ENCODE results near the gene FETUB.
"Not testable (repeated sequence)": the region's sequence is repeated elsewhere in the genome, so short reads cannot be mapped to it uniquely, and the experiment has no call there.

The FETUB gene

GRCh38 chr3:186687120-186687651 is 47.0 kb downstream of the FETUB start:
- Histone ChIP-seq H3K27ac (no peak overlapping the region), H3K9ac (no peak overlapping the region), H3K4me1 (no peaks in the 10 kb centered on the region), H3K4me3 (no peak overlapping the region), H3K27me3 (no peaks in the 10 kb centered on the region), H3K36me3 (no peaks in the 10 kb centered on the region), H3K9me3 (peaks cover 13% of the 10 kb centered on the region; the same call in 1 of the 2 replicates), H4K20me1 (no peaks in the 10 kb centered on the region), H3K4me2 (no peak overlapping the region)
- no peak for TF ChIP-seq Cebpa-rat (IDR thresholded peaks at IDR 0.05)

DNA sequence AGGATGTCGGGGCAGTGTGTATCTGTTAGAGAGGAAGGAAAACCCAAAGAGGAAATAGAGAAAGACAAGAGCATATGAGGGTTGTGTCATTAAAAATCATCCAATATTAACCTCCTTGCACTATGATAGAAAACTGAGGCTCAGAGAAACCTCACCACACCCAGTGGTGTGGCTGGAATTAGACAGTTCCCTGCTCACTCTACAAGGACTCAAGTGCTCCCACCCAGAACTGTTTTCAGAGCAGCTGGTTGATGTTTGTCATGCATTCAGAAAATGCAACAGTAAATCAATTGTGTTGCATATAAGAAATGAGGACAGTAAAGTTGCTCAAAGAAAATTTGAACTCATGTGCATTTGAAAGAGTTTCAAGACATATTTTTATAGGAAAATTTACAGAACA is 50.1 kb downstream of the FETUB start:
- H3K9me3 ChIP-seq = peaks cover 10% of the 10 kb centered on the region; the same call in 1 of the 2 replicates
- not testable (repeated sequence) for H3K4me1 ChIP-seq, H4K20me1 ChIP-seq, H3K4me2 ChIP-seq, H3K27ac ChIP-seq, H3K4me3 ChIP-seq, H3K27me3 ChIP-seq, H3K36me3 ChIP-seq, H3K9ac ChIP-seq

DNA sequence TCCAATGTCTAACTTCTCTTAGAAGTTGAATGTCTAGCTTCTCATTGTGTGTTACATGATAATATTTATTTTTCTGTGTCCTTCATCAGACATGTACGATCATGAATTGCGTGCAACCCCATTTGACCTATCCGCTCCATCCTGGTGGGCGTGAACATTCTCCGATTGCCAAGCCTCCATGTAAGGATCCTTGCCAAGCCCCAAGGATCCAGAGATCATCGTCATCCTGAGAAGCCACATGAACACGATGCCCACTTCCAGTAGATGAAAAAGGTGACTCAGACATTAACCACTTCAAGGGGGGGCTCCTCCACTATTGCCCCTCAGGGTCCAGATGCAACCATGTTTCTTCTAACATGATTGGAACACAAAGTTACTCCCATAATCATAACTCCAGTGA is 51.5 kb downstream of the FETUB start:
- no peak overlapping the region for H3K9ac ChIP-seq
- no peak overlapping the region for H3K4me2 ChIP-seq
- H3K4me3 ChIP-seq = no peak overlapping the region
- no peaks in the 10 kb centered on the region for H4K20me1 ChIP-seq
- no peak overlapping the region for H3K27ac ChIP-seq
- no peaks in the 10 kb centered on the region for H3K27me3 ChIP-seq
- no peaks in the 10 kb centered on the region for H3K36me3 ChIP-seq
- no peak for TF ChIP-seq Cebpa-rat (IDR thresholded peaks at IDR 0.05)
- no peaks in the 10 kb centered on the region for H3K4me1 ChIP-seq
- H3K9me3 ChIP-seq = no peaks in the 10 kb centered on the region

DNA sequence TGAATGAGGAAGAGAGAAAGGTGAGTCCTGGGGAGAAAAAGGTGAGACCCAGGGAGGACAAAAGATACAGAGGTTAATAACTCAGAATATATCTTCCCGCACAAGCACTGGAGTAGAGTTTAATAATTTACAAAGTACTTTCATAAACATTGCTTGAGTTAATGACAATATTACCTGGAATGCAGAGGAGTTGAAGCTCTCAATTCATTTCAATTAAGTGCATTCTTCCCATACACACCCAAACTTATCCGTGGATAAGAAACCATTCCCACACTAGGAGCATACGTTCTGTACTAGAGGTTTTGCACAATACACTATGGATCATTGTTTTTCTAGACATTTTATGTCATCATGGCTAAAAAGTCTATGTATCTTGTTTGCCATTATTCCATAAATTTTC is 53.6 kb downstream of the FETUB start:
- Histone ChIP-seq H4K20me1 (no peaks in the 10 kb centered on the region), H3K4me3 (no peak overlapping the region), H3K9me3 (no peaks in the 10 kb centered on the region), H3K4me2 (no peak overlapping the region), H3K27ac (no peak overlapping the region), H3K36me3 (no peaks in the 10 kb centered on the region), H3K27me3 (no peaks in the 10 kb centered on the region), H3K9ac (no peak overlapping the region), H3K4me1 (no peaks in the 10 kb centered on the region)
- no peak for TF ChIP-seq Cebpa-rat (IDR thresholded peaks at IDR 0.05)

- H3K27ac ChIP-seq = no peak overlapping the region
- no peak overlapping the region for H3K9ac ChIP-seq
- no peaks in the 10 kb centered on the region for H4K20me1 ChIP-seq
- TF ChIP-seq Cebpa-rat (IDR thresholded peaks at IDR 0.05) = no peak
- no peaks in the 10 kb centered on the region for H3K36me3 ChIP-seq
- no peaks in the 10 kb centered on the region for H3K27me3 ChIP-seq
- no peak overlapping the region for H3K4me3 ChIP-seq
- no peaks in the 10 kb centered on the region for H3K9me3 ChIP-seq
- H3K4me2 ChIP-seq = no peak overlapping the region
- H3K4me1 ChIP-seq = no peaks in the 10 kb centered on the region
Observed at GRCh38 chr3:186694288-186695032, 54.3 kb downstream of the FETUB start.

DNA sequence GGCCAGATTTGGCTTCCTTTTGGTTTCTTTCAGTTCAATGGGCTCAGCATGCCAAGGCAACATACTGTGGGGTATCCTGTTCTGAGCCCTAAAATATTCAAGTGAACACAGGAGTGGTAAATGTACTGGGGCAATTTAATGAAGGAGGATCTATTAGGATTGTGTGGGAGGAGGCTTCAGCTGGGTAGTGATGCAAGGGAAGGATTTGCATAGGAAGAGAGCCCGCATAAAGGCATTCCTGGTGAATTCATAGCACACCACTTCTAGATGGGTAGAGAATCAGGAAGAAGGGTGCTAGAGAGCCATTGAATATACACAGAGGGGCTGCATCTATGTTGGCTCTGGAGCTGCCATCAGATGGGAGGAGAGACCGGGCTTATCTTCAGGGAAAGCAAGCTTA is 56.3 kb downstream of the FETUB start:
- Histone ChIP-seq H3K4me2 (no peak overlapping the region), H3K9ac (no peak overlapping the region), H3K9me3 (no peaks in the 10 kb centered on the region), H3K4me1 (no peaks in the 10 kb centered on the region), H3K27ac (no peak overlapping the region), H4K20me1 (no peaks in the 10 kb centered on the region), H3K36me3 (no peaks in the 10 kb centered on the region), H3K4me3 (no peak overlapping the region), H3K27me3 (no peaks in the 10 kb centered on the region)
- TF ChIP-seq Cebpa-rat (IDR thresholded peaks at IDR 0.05) = no peak

DNA sequence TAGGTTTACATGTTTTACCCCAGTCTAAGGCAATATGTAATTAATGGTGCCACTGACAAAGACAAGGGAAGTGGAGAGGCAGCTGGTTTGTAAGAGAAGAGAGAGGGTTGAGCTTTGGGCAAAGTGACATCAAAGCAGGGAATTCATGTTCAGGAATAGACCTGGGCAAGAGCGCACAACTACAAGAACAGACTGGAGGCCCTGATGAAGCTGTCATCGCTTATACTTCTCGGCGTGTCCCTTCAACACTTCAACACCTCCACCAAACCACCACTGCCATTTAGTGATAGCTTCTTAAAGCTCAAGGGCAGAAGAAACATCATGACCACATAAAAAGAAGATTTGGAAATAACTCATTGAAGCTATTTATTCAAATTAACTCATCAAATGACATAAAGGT is 57.3 kb downstream of the FETUB start:
- Histone ChIP-seq H3K4me2 (no peak overlapping the region), H3K36me3 (no peaks in the 10 kb centered on the region), H3K27ac (no peak overlapping the region), H3K27me3 (no peaks in the 10 kb centered on the region), H3K4me3 (no peak overlapping the region), H3K9me3 (no peaks in the 10 kb centered on the region), H3K9ac (no peak overlapping the region), H4K20me1 (no peaks in the 10 kb centered on the region), H3K4me1 (no peaks in the 10 kb centered on the region)
- TF ChIP-seq Cebpa-rat (IDR thresholded peaks at IDR 0.05) = no peak

GRCh38 chr3:186700267-186700666 is 60.1 kb downstream of the FETUB start:
- Histone ChIP-seq H3K36me3 (no peaks in the 10 kb centered on the region), H3K27ac (no peak overlapping the region), H3K27me3 (no peaks in the 10 kb centered on the region), H3K4me2 (no peak overlapping the region), H3K4me3 (no peak overlapping the region), H3K4me1 (peaks cover under 1% of the 10 kb centered on the region; the same call in 1 of the 2 replicates), H3K9ac (no peak overlapping the region), H3K9me3 (no peaks in the 10 kb centered on the region), H4K20me1 (no peaks in the 10 kb centered on the region)
- no peak for TF ChIP-seq Cebpa-rat (IDR thresholded peaks at IDR 0.05)

DNA sequence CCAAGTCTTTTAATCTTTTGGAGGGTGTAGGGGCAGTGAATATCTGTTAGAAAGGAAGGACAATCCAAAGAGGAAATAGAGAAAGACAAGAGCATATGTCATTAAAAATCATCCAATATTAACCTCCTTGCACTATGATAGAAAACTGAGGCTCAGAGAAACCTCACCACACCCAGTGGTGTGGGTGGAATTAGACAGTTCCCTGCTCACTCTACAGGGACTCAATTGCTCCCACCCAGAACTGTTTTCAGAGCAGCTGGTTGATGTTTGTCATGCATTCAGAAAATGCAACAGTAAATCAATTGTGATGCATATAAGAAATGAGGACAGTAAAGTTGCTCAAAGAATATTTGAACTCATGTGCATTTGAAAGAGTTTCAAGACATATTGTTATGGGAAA is 62.3 kb downstream of the FETUB start:
- peaks cover 18% of the 10 kb centered on the region for H3K4me1 ChIP-seq
- not testable (repeated sequence) for H3K36me3 ChIP-seq, H3K9ac ChIP-seq, H4K20me1 ChIP-seq, H3K4me3 ChIP-seq, H3K4me2 ChIP-seq, H3K9me3 ChIP-seq, H3K27me3 ChIP-seq, H3K27ac ChIP-seq

Measured in BLaER1 (cell line).